Measurements from ENCODE around the gene MED1. TPM values are rescaled to one million over a fixed set of nuclear protein-coding genes. Genes with fewer than 3 reads are reported as not detected.

The MED1 gene
- total and polyA plus RNA-seq, 2 experiments from 2014 or later: 12.7 to 17.6 TPM

- Histone ChIP-seq H3K9me3 (ENCODE audit: low read depth) (no peaks in the 10 kb centered on the region), H3K27ac (peak within 1 kb of the TSS; percentile 93), H3K4me3 (peak within 1 kb of the TSS; percentile 91), H3K27me3 (no peaks in the 10 kb centered on the region), H3K4me1 (ENCODE audit: low read depth) (peaks cover 8% of the 10 kb centered on the region), H3K36me3 (peaks cover 11% of the 10 kb centered on the region)
- TF ChIP-seq CTCF (IDR thresholded peaks at IDR 0.05; ENCODE audit: low read depth, low read length): no peak
- DNase-seq (ENCODE audit: low read depth in 1 of 2, low spot score in 1 of 2): peak; percentile 93 to 95
Observed at GRCh38 chr17:39401412-39402243, 49.4 kb downstream of the MED1 start, which contains the start of gene FBXL20. Gene FBXL20 (minus strand): TSS chr17:39401626. CDS start chr17:39401402, 224 bp downstream.

- Histone ChIP-seq H3K27ac (peak overlapping the region; percentile 93), H3K36me3 (peaks cover 6% of the 10 kb centered on the region), H3K4me1 (ENCODE audit: low read depth) (peaks cover 8% of the 10 kb centered on the region), H3K27me3 (no peaks in the 10 kb centered on the region), H3K4me3 (peak overlapping the region; percentile 91), H3K9me3 (ENCODE audit: low read depth) (no peaks in the 10 kb centered on the region)
- DNase-seq (ENCODE audit: low read depth in 1 of 2, low spot score in 1 of 2): peak in 1 of 2 donors; percentile 11
- no peak for TF ChIP-seq CTCF (IDR thresholded peaks at IDR 0.05; ENCODE audit: low read depth, low read length)
Observed at GRCh38 chr17:39400547-39401411, 50.3 kb downstream of the MED1 start.

- H3K27ac ChIP-seq: no peak overlapping the region
- H3K27me3 ChIP-seq: no peaks in the 10 kb centered on the region
- no peaks in the 10 kb centered on the region for H3K9me3 ChIP-seq (ENCODE audit: low read depth)
- H3K36me3 ChIP-seq: no peaks in the 10 kb centered on the region
- no peak for TF ChIP-seq CTCF (IDR thresholded peaks at IDR 0.05; ENCODE audit: low read depth, low read length)
- DNase-seq (ENCODE audit: low read depth in 1 of 2, low spot score in 1 of 2): no peak
- peaks cover 8% of the 10 kb centered on the region for H3K4me1 ChIP-seq (ENCODE audit: low read depth)
- H3K4me3 ChIP-seq: no peak overlapping the region
Observed at GRCh38 chr17:39399791-39400190, 51.3 kb downstream of the MED1 start.

GRCh38 chr17:39393736-39394135, 57.3 kb downstream of the MED1 start:
- H3K27me3 ChIP-seq: no peaks in the 10 kb centered on the region

More at GRCh38 chr17:39393736-39394135, 57.3 kb downstream of the MED1 start:
- Histone ChIP-seq H3K9me3 (ENCODE audit: low read depth) (no peaks in the 10 kb centered on the region), H3K36me3 (no peaks in the 10 kb centered on the region), H3K27ac (no peak overlapping the region), H3K4me1 (ENCODE audit: low read depth) (no peaks in the 10 kb centered on the region), H3K4me3 (no peak overlapping the region)
- peak in 1 of 2 donors; percentile 15 for DNase-seq (ENCODE audit: low read depth in 1 of 2, low spot score in 1 of 2)
- no peak for TF ChIP-seq CTCF (IDR thresholded peaks at IDR 0.05; ENCODE audit: low read depth, low read length)
